ENCODE results near the gene MESP1. TPM values are rescaled to one million over a fixed set of nuclear protein-coding genes. Genes with fewer than 3 reads are reported as not detected.

MESP1 gene
- total and polyA plus RNA-seq, 2 of the 8 experiments (the other 6 are each of a cell fraction or from before 2014, with no cell fraction given), result 0.15 to 0.23 TPM

- TF ChIP-seq CTCF (IDR thresholded peaks at IDR 0.05; ENCODE audit: control extremely low read depth in 1 of 3, insufficient read depth in 1 of 3, low read depth in 1 of 3, low read length in 3 of 3), result no peak
- TF ChIP-seq MAFK (IDR thresholded peaks at IDR 0.05; ENCODE audit: low read depth, low read length), result no peak
- no peak for TF ChIP-seq TBP (IDR thresholded peaks at IDR 0.05; ENCODE audit: low read depth, low read length)
- no peak for TF ChIP-seq PHF8 (conservative IDR thresholded peaks at IDR 0.05; ENCODE audit: low read depth, low read length)
- no peak for TF ChIP-seq TAF1 (IDR thresholded peaks at IDR 0.05; ENCODE audit: low read depth, low read length)
- TF ChIP-seq HDAC2 (IDR thresholded peaks at IDR 0.05; ENCODE audit: borderline replicate concordance in 1 of 2, low read depth in 2 of 2, low read length in 2 of 2), result no peak
- no peak for TF ChIP-seq SP2 (IDR thresholded peaks at IDR 0.05; ENCODE audit: low read length)
- no peak for TF ChIP-seq RBBP5 (IDR thresholded peaks at IDR 0.05; ENCODE audit: borderline replicate concordance, low read depth, low read length)
Observed at GRCh38 chr15:89781055-89781454, 30.0 kb upstream of the MESP1 start (continued).
